ENCODE results near the gene LRP5.

LRP5 gene

GRCh38 chr11:68437927-68438657 is 125.7 kb downstream of the LRP5 start:
- H3K27ac Mint-ChIP-seq = no peak overlapping the region
- H3K27me3 Mint-ChIP-seq (ENCODE audit: low read depth, poor library complexity) = peaks cover 3% of the 10 kb centered on the region
- no peak for TF ChIP-seq CTCF (IDR thresholded peaks at IDR 0.05)
- H3K4me1 Mint-ChIP-seq = peaks cover 26% of the 10 kb centered on the region
- H3K4me3 Mint-ChIP-seq = no peak overlapping the region
- H3K36me3 Mint-ChIP-seq (ENCODE audit: low read depth) = peaks cover 58% of the 10 kb centered on the region
- H3K9me3 Mint-ChIP-seq = no peaks in the 10 kb centered on the region
- DNase-seq = no peak

- Mint-ChIP-seq H3K27me3 (ENCODE audit: low read depth, poor library complexity) (peaks cover 3% of the 10 kb centered on the region), H3K9me3 (no peaks in the 10 kb centered on the region), H3K4me3 (no peak overlapping the region), H3K27ac (no peak overlapping the region), H3K36me3 (ENCODE audit: low read depth) (peaks cover 56% of the 10 kb centered on the region), H3K4me1 (peaks cover 26% of the 10 kb centered on the region)
- no peak for DNase-seq
- TF ChIP-seq CTCF (IDR thresholded peaks at IDR 0.05) = no peak
These were observed 126.4 kb downstream of the LRP5 start for GRCh38 chr11:68438658-68439259.

- peak overlapping the region; percentile 59 for H3K27ac Mint-ChIP-seq
- H3K27me3 Mint-ChIP-seq (ENCODE audit: low read depth, poor library complexity) = peaks cover 3% of the 10 kb centered on the region
- peaks cover 53% of the 10 kb centered on the region for H3K36me3 Mint-ChIP-seq (ENCODE audit: low read depth)
- peaks cover 26% of the 10 kb centered on the region for H3K4me1 Mint-ChIP-seq
- no peak for TF ChIP-seq CTCF (IDR thresholded peaks at IDR 0.05)
- no peaks in the 10 kb centered on the region for H3K9me3 Mint-ChIP-seq
- no peak for DNase-seq
- H3K4me3 Mint-ChIP-seq = no peak overlapping the region
These were observed 127.1 kb downstream of the LRP5 start for GRCh38 chr11:68439355-68440065.

- no peak overlapping the region for H3K4me3 Mint-ChIP-seq
These were observed 127.8 kb downstream of the LRP5 start for GRCh38 chr11:68440224-68440623.

GRCh38 chr11:68441466-68442230 is 129.3 kb downstream of the LRP5 start:
- no peak for DNase-seq
- Mint-ChIP-seq H3K4me1 (peaks cover 26% of the 10 kb centered on the region), H3K4me3 (no peak overlapping the region), H3K27me3 (ENCODE audit: low read depth, poor library complexity) (peaks cover 3% of the 10 kb centered on the region), H3K36me3 (ENCODE audit: low read depth) (peaks cover 45% of the 10 kb centered on the region), H3K9me3 (no peaks in the 10 kb centered on the region), H3K27ac (peak overlapping the region; percentile 74)
- TF ChIP-seq CTCF (IDR thresholded peaks at IDR 0.05) = no peak

More at GRCh38 chr11:68440224-68440623, 127.8 kb downstream of the LRP5 start:
- Mint-ChIP-seq H3K27me3 (ENCODE audit: low read depth, poor library complexity) (peaks cover 3% of the 10 kb centered on the region), H3K4me1 (peaks cover 26% of the 10 kb centered on the region), H3K9me3 (no peaks in the 10 kb centered on the region), H3K27ac (peak overlapping the region; percentile 59), H3K36me3 (ENCODE audit: low read depth) (peaks cover 46% of the 10 kb centered on the region)
- DNase-seq = no peak
- TF ChIP-seq CTCF (IDR thresholded peaks at IDR 0.05) = no peak

Measured in nephron progenitor cell (in vitro differentiated cells).